ENCODE data around the gene HNRNPH2. TPM values are rescaled to one million over a fixed set of nuclear protein-coding genes. Genes with fewer than 3 reads are reported as not detected.

Gene HNRNPH2
- total and polyA plus RNA-seq, 2 experiments from 2014 or later = 59.0 to 97.8 TPM

- peaks cover 14% of the 10 kb centered on the region for H3K4me1 ChIP-seq (ENCODE audit: insufficient read depth)
- H3K27me3 ChIP-seq (replicated peaks; ENCODE audit: insufficient read depth) = no peaks in the 10 kb centered on the region
- no peaks in the 10 kb centered on the region for H4K20me1 ChIP-seq (ENCODE audit: insufficient read depth)
- DNase-seq = no peak
- no peak for TF ChIP-seq EZH2phosphoT487 (IDR thresholded peaks at IDR 0.05; ENCODE audit: insufficient read depth, low read depth)
- no peak for TF ChIP-seq EZH2 (IDR thresholded peaks at IDR 0.05; ENCODE audit: insufficient read depth, poor library complexity, severe bottlenecking)
- no peaks in the 10 kb centered on the region for H3K9me2 ChIP-seq (ENCODE audit: insufficient read depth)
- no peaks in the 10 kb centered on the region for H3K9me3 ChIP-seq (ENCODE audit: low read depth)
- no peaks in the 10 kb centered on the region for H3K79me2 ChIP-seq (ENCODE audit: insufficient read depth)
- no peak overlapping the region for H2AFZ ChIP-seq
- no peaks in the 10 kb centered on the region for H3K36me3 ChIP-seq (ENCODE audit: low read depth)
- no peak overlapping the region for H3K27ac ChIP-seq
- H3K4me3 ChIP-seq = no peak overlapping the region
- H3K9ac ChIP-seq = no peak overlapping the region
- H3F3A ChIP-seq (ENCODE audit: insufficient read depth) = peaks cover 16% of the 10 kb centered on the region
- in situ Hi-C loops (cut with MboI) = no loop called here
- no peak overlapping the region for H3K4me2 ChIP-seq (ENCODE audit: unreplicated experiment)
- WGBS, 2 experiments (ENCODE audit: low coverage in 1 of 2, low lambda C conversion rate in 2 of 2, missing lambda C conversion rate in 2 of 2) = 98 to 100% methylated on average over 2 of the region's 2 CpGs
Observed at GRCh38 chrX:101427954-101428353, 19.9 kb downstream of the HNRNPH2 start.

- Histone ChIP-seq H4K20me1 (ENCODE audit: insufficient read depth) (no peaks in the 10 kb centered on the region), H3K9ac (no peak overlapping the region; the same call in 1 of the 2 replicates), H3K4me2 (ENCODE audit: unreplicated experiment) (peak overlapping the region; percentile 61), H3K27ac (peak overlapping the region; percentile 74), H3F3A (ENCODE audit: insufficient read depth) (peaks cover 16% of the 10 kb centered on the region), H3K27me3 (replicated peaks; ENCODE audit: insufficient read depth) (no peaks in the 10 kb centered on the region), H3K9me2 (ENCODE audit: insufficient read depth) (no peaks in the 10 kb centered on the region), H3K4me1 (ENCODE audit: insufficient read depth) (peaks cover 14% of the 10 kb centered on the region), H2AFZ (no peak overlapping the region), H3K36me3 (ENCODE audit: low read depth) (no peaks in the 10 kb centered on the region), H3K9me3 (ENCODE audit: low read depth) (no peaks in the 10 kb centered on the region), H3K4me3 (no peak overlapping the region), H3K79me2 (ENCODE audit: insufficient read depth) (no peaks in the 10 kb centered on the region)
- DNase-seq = peak; percentile 61
- TF ChIP-seq EZH2phosphoT487 (IDR thresholded peaks at IDR 0.05; ENCODE audit: insufficient read depth, low read depth) (no peak), EZH2 (IDR thresholded peaks at IDR 0.05; ENCODE audit: insufficient read depth, poor library complexity, severe bottlenecking) (no peak)
- WGBS, 2 experiments (ENCODE audit: low coverage in 1 of 2, low lambda C conversion rate in 2 of 2, missing lambda C conversion rate in 2 of 2) = 47 to 55% methylated on average over 1 of the region's 1 CpG
- in situ Hi-C loops (cut with MboI) = no loop called here
Observed at GRCh38 chrX:101429934-101430333, 21.9 kb downstream of the HNRNPH2 start.

DNA sequence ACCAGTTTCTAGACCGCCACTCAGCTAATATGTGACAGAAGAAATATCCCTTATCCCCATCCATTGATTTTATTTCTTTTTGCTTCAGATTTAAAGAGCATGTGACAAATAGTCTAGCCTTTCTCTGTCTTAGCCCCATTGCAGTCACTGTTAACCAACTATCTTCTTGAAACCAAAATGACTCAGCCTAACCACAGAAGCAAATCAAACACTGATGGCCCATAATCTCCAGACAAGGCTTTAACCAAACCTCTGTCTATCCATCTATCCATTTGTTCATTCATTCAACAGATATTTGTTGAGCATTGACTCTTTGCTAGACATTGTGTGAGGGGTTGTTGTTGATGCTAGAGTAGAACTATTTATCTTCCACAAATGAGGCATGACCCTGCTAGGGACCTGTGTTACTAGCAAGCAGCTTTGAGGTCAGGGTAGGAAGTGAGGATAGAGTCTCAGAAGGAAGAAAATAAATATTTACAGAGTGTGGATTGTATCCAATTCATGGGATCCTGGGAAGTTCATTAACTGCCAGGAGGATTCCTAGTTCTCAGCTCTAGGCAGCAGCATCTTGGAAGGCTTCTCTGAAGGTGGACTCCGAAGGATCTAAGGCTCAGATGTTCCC lies 22.5 kb downstream of the HNRNPH2 start:
- no peak overlapping the region; the same call in 1 of the 2 replicates for H3K9ac ChIP-seq
- H3K27ac ChIP-seq = peak overlapping the region; percentile 74
- H3K79me2 ChIP-seq (ENCODE audit: insufficient read depth) = no peaks in the 10 kb centered on the region
- no peaks in the 10 kb centered on the region for H3K9me3 ChIP-seq (ENCODE audit: low read depth)
- H4K20me1 ChIP-seq (ENCODE audit: insufficient read depth) = no peaks in the 10 kb centered on the region
- no peaks in the 10 kb centered on the region for H3K36me3 ChIP-seq (ENCODE audit: low read depth)
- H2AFZ ChIP-seq = no peak overlapping the region
- no peaks in the 10 kb centered on the region for H3K27me3 ChIP-seq (replicated peaks; ENCODE audit: insufficient read depth)
- 88 to 90% methylated on average over 2 of the region's 2 CpGs for WGBS, 2 experiments (ENCODE audit: low coverage in 1 of 2, low lambda C conversion rate in 2 of 2, missing lambda C conversion rate in 2 of 2)
- H3K4me3 ChIP-seq = no peak overlapping the region
- H3F3A ChIP-seq (ENCODE audit: insufficient read depth) = peaks cover 16% of the 10 kb centered on the region
- peaks cover 14% of the 10 kb centered on the region for H3K4me1 ChIP-seq (ENCODE audit: insufficient read depth)
- TF ChIP-seq EZH2 (IDR thresholded peaks at IDR 0.05; ENCODE audit: insufficient read depth, poor library complexity, severe bottlenecking) (no peak), EZH2phosphoT487 (IDR thresholded peaks at IDR 0.05; ENCODE audit: insufficient read depth, low read depth) (no peak)
- H3K4me2 ChIP-seq (ENCODE audit: unreplicated experiment) = peak overlapping the region; percentile 61
- no peaks in the 10 kb centered on the region for H3K9me2 ChIP-seq (ENCODE audit: insufficient read depth)
- DNase-seq = peak; percentile 59
- in situ Hi-C loops (cut with MboI) = no loop called here

DNA sequence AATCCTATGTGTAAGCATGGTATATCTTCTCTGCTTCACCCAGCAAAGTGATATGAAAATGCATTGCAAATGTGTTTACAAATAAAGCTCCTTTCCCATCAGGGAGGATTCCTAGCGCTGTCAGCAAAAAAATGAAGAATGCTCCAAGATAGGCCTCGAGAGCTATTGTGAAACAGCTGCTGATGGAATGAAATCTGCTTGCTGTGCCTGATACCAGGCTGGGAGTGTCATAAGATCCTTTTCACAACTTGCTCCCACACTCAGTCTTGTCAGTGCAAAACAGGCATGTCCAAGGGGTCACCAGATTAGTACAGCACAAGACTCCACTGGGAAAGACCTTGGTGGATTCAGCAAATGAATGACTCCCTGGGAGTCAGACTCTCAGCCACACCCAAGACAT lies 34.1 kb downstream of the HNRNPH2 start:
- TF ChIP-seq EZH2phosphoT487 (IDR thresholded peaks at IDR 0.05; ENCODE audit: insufficient read depth, low read depth) (no peak), EZH2 (IDR thresholded peaks at IDR 0.05; ENCODE audit: insufficient read depth, poor library complexity, severe bottlenecking) (no peak)
- H3K4me3 ChIP-seq = no peak overlapping the region
- no peaks in the 10 kb centered on the region for H3F3A ChIP-seq (ENCODE audit: insufficient read depth)
- H3K4me2 ChIP-seq (ENCODE audit: unreplicated experiment) = no peak overlapping the region
- no peaks in the 10 kb centered on the region for H3K79me2 ChIP-seq (ENCODE audit: insufficient read depth)
- 100% methylated on average over 2 of the region's 2 CpGs for WGBS, 2 experiments (ENCODE audit: low coverage in 1 of 2, low lambda C conversion rate in 2 of 2, missing lambda C conversion rate in 2 of 2)
- DNase-seq = no peak
- H3K9me3 ChIP-seq (ENCODE audit: low read depth) = no peaks in the 10 kb centered on the region
- no peak overlapping the region for H3K27ac ChIP-seq
- H2AFZ ChIP-seq = no peak overlapping the region
- in situ Hi-C loops (cut with MboI) = no loop called here
- H3K4me1 ChIP-seq (ENCODE audit: insufficient read depth) = no peaks in the 10 kb centered on the region
- no peaks in the 10 kb centered on the region for H3K36me3 ChIP-seq (ENCODE audit: low read depth)
- no peaks in the 10 kb centered on the region for H3K27me3 ChIP-seq (replicated peaks; ENCODE audit: insufficient read depth)
- no peaks in the 10 kb centered on the region for H4K20me1 ChIP-seq (ENCODE audit: insufficient read depth)
- no peak overlapping the region for H3K9ac ChIP-seq
- no peaks in the 10 kb centered on the region for H3K9me2 ChIP-seq (ENCODE audit: insufficient read depth)

All from GM23248 (cell line).